T follicular helper cell (primary cell): Measurements from ENCODE around the gene TNRC6C.

Experiments used
- DNase-seq: peaks from one replicate; pipeline ENCODE4 v3.0.0-alpha.2; 2020; ENCODE audit warnings: low read depth

The TNRC6C gene

DNA sequence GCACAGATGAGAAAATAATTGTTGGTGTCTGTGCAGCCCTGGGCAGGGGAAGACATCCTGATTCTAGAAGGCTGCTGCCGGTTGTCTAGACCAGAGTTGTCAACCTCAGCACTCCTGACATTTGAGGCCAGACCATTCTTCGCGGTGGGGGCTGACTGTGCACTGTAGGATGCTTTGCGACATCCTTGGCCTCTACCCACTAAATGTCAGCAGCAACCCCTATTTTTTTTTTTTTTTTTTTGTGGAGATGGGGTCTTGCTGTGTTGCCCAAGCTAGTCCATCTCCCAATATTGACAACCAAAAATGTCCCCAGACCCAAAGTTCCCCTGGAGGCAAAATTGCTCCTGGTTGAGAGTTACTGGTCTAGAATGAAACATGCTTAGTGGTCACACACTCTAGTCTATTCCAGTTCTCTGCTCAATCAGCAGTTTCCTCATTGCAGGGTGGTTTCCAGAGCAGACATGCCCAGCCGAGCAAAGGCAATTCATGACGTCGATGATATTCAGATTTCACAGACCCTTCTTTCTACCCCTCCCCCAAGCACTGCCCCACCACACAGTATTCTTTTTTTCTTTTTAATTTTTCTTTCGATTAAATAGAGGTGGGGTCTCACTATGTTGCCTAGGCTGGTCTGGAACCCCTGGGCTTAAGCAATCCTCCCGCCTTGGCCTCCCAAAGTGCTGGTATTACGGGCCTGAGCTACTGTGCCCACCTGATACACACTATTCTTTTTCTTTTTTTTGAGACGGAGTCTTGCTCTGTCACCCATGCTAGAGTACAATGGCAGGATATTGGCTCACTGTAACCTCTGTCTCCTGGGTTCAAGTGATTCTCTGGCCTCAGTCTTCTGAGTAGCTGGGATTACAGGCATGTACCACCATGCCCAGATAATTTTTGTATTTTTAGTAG is 196.7 kb downstream of the TNRC6C start:
- no peak for DNase-seq
